22Rv1 (cell line): ENCODE results near the gene WASHC3.

Experiments
- CTCF ChIP-seq: fragments of 450-650 bp; IDR thresholded peaks from 2 replicates; pipeline ENCODE4 v1.5.1; 2017; ENCODE audit warnings: mild to moderate bottlenecking
- ZFX ChIP-seq: fragments of 450-650 bp; IDR thresholded peaks from 2 replicates; pipeline ENCODE4 v1.6.1; 2017; ENCODE audit warnings: antibody characterized with exemption, borderline replicate concordance

GRCh38 chr12:101981868-101982267 is 79.9 kb downstream of the WASHC3 start:
- TF ChIP-seq CTCF: no peak
- TF ChIP-seq ZFX: no peak
